ENCODE results near the gene BRINP2.

The BRINP2 gene, protein sequence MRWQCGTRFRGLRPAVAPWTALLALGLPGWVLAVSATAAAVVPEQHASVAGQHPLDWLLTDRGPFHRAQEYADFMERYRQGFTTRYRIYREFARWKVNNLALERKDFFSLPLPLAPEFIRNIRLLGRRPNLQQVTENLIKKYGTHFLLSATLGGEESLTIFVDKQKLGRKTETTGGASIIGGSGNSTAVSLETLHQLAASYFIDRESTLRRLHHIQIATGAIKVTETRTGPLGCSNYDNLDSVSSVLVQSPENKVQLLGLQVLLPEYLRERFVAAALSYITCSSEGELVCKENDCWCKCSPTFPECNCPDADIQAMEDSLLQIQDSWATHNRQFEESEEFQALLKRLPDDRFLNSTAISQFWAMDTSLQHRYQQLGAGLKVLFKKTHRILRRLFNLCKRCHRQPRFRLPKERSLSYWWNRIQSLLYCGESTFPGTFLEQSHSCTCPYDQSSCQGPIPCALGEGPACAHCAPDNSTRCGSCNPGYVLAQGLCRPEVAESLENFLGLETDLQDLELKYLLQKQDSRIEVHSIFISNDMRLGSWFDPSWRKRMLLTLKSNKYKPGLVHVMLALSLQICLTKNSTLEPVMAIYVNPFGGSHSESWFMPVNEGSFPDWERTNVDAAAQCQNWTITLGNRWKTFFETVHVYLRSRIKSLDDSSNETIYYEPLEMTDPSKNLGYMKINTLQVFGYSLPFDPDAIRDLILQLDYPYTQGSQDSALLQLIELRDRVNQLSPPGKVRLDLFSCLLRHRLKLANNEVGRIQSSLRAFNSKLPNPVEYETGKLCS

GRCh38 chr1:177170756-177171535 lies at the start of gene BRINP2:
Gene BRINP2, plus strand, starts transcription at chr1:177170958. Its CDS starts 58,919 bp downstream, at chr1:177229877.
- DNase-seq (ENCODE audit: low spot score): no peak

- DNase-seq (ENCODE audit: low spot score): no peak
These were observed 48.1 kb upstream of the BRINP2 start for GRCh38 chr1:177122461-177123251.

- no peak for DNase-seq (ENCODE audit: low spot score)
These were observed 46.0 kb upstream of the BRINP2 start for GRCh38 chr1:177124577-177125278.

DNA sequence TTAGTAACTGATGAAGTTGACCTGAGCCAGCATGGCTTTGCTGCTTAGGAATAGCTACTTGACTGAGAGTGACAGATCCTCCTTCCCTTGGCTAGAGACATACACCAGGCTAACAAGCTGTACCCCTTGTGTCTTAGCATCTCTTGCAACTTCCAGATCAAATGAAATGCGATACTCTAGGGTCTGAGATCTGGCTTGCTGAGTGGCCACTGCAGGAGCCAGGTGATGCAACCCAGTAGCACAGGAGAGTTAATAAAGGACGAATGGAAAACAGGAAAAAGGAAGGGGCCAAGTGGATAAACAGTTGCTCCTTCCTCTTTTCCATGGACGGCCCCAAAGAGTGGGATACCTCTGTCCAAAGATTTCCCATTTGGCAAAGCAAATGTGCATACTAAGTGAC lies 44.5 kb upstream of the BRINP2 start:
- no peak for DNase-seq (ENCODE audit: low spot score)

DNA sequence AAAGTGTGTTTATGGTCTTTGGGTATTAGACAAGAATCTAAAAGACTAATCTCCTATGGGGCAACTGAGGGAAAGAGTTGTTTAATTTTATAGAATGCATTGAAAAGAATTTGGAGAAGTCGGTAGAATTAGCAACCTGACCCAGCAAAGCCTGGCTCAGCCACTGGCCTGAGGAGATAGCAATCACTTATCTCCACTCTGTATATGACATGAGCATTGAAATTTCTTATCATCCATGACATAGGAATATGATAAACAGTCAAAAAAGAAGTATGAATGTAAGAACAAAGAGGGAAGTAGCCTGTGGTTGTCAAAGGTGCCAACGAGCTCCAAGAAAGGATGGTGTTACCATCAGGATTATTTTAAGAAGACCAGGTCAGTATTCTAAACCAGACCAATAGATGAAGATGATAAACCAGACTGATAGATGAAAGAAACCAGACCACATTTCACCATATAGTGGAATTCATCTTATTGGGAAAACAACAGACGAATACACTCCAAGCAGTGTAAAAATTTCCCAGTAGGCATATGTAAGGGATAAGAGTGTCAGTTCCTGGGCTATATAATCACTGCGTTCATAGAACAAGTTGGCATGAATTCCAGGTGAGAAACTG lies 42.0 kb upstream of the BRINP2 start:
- no peak for DNase-seq (ENCODE audit: low spot score)

- DNase-seq (ENCODE audit: low spot score): no peak
These were observed 40.3 kb upstream of the BRINP2 start for GRCh38 chr1:177130451-177130945.

DNA sequence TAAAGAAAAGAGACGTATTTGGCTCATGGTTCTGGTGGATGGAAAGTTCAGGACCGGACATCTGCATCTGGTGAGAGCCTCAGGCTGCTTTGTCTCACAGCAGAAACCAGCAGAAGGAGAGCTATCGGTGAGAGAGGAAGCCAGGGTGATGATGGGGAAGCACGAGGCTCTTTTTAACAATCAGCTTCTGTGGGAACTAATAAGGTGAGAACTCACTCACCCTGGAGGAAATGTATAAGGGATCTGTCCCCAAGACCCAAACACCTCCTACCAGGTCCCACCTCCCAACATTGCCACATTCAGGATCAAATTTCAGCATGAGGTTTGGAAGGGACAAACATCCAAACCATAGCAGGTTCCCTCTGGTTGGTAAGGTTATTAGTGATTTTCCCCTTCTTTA lies 39.0 kb upstream of the BRINP2 start:
- DNase-seq (ENCODE audit: low spot score): no peak

DNA sequence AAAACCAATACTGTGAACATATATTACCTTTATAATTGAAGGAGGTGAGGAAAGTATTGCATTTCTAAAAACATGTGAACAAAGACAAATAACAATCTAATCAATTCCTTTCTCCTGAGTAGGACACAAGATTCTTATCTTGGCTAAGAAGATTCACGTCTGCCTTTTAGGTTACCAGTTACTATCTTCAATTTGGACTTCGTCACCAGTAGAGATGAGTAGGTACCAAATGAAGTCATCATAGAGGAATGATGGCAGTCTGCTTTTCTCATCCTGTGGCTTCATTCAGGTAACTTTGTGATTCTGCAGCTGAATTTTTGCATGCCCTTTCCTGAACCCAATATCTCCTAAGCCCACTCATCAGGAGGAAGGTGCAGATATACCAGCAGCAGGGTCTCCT lies 38.6 kb upstream of the BRINP2 start:
- DNase-seq (ENCODE audit: low spot score): no peak

DNA sequence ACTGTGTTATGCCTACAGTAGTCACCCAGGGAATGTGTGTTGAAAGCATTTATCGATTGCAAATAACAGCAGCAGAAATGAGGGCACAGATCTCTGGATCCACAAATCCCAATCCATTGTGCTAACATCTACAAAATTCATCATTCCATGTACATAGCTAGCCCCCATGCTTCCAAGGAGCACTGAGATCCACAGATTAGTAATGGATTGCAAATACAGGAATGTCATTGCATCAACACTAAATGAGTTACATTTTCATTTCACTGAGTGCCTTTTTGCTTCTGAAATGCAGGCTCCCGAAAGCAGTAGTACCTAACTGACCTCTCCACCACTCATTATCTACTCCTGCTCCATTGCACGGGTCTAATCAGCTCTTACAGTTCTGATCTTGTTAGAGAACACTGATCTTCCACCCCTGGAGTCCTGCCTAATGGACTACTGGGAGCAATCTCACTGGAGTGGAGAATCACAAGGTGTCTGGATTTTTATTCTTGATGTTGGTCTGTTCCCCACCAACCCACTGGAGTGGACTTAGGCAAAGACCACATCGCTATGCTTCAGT lies 36.7 kb upstream of the BRINP2 start:
- no peak for DNase-seq (ENCODE audit: low spot score)

DNA sequence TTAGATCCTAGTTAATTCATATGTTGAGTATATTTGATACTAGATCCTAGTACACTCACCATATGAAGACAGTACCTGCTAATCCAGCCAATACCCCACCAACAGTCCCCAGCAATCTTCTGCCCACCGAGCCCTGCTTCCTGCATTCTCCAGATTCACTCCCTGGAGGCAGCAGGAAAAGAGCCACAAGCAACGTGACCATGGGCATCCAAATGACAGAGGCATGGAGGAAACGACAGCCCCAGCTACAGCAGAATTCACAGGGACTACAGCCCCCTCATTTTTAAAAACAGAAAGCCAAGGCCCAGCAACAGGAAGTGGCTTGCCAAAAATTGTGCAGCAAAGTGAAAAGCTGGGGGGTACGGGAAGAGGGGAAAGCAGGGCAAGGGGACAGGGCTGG lies 35.5 kb upstream of the BRINP2 start:
- no peak for DNase-seq (ENCODE audit: low spot score)

GRCh38 chr1:177137814-177138213 lies 32.9 kb upstream of the BRINP2 start:
- DNase-seq (ENCODE audit: low spot score): no peak

DNA sequence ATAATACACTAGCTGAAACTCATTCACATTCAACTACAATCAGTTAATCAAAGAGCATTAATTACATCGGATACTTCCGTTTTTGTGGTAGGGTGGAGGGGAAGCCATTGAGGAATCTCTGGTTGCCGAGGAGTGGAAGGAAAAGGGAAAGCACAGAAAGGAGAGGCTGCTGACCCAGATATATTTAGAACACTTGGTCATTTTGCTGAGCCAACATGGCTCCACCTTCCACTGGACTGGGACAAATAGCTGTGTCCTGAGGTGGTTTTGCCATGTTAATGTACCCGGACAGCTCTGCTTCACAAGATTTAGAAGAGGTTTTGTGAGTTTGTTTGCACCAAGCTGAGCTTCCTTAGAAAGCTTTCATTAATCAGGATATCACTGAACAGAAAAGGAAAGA lies 32.4 kb upstream of the BRINP2 start:
- DNase-seq (ENCODE audit: low spot score): no peak

DNA sequence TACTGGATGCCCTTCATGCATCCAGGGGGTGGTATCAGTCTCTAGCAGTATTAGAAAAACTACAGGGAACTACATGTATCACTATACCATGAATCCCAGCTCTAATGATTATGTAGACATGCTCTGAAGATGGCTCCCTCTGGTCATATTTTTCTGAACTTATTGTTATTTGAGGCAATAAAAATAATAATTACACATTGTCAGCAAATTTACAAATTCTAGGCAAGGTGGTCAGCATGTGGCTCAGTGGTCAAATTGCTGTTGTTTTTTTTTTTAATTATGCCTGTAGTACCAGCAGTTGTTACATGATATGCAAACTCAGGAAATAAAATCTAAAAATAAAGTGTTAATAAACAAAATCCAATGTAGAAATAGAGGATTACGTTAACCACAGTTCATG lies 28.7 kb upstream of the BRINP2 start:
- no peak for DNase-seq (ENCODE audit: low spot score)

DNA sequence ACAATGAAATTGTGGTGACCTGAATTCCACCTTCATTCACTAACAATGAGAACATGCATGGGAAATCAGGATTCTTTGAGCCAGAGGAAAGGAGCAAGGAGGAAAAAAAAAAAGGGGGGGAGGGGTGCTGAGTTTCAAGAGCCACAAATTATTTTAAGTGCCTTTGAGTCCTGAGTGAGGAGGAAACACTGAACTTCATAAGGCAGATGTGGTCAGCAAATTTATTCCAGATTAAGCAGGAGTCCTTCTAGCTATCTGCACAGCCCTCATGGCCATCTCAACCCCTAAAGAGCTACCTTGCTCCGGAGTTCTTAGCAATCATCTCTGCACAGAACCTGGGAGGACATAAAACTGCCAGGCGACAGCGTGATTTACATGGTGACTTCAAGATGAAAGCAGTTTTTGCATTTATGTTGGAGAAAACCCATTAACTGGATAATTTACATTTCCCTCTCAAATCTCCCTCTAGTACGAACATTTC lies 27.9 kb upstream of the BRINP2 start:
- DNase-seq (ENCODE audit: low spot score): no peak

GRCh38 chr1:177145106-177146070 lies 25.4 kb upstream of the BRINP2 start:
- no peak for DNase-seq (ENCODE audit: low spot score)

DNA sequence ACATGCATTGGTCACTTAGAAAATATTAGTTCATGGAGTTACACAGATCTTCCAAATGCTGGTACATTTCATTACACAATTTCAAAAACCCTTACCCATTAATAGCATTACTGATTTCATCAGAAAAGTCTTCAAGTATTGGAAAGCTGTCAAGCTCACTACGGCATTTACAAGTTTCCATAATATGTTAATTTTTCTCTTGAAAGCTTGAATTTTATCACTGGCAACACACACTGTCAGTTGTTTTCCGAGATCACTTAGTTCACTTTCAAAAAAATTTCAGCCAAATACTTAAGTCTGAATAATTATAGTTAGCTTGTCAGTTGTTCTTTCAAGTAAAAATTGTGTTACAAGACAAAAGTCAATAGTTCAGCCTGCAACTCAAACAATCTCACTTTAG lies 24.3 kb upstream of the BRINP2 start:
- no peak for DNase-seq (ENCODE audit: low spot score)

DNA sequence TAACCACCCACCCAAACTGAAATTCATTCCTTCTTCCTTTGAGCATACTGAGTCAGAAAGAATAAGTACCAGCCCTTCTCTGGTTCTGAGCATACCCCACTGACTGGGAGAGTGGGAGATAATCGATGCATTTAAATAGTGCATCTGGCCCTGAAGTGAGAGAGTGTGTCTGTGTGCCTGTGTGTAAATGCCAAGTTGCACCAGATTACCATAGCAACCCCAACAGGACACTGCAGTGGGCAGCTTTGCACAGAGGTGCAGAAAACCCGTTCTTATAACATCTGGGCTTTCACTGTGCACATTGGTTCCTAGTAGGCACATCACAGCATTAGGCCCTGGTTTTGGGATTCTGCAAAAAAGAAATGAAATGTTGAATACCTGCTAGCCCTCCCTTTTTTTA lies 8.5 kb upstream of the BRINP2 start:
- DNase-seq (ENCODE audit: low spot score): no peak

- no peak for DNase-seq (ENCODE audit: low spot score)
These were observed 6.8 kb upstream of the BRINP2 start for GRCh38 chr1:177163844-177164379.
